ENCODE results near the gene IQCM. TPM values are rescaled to one million over a fixed set of nuclear protein-coding genes. Genes with fewer than 3 reads are reported as not detected.

The IQCM gene
- total and polyA plus RNA-seq, 3 donors from 2014 or later = 6.5 to 10.7 (median 7.4) TPM

- WGBS, 2 donors = 75 to 82% methylated on average over 3 of the region's 3 CpGs
- H3K36me3 ChIP-seq (ENCODE audit: low read depth, missing control alignments) = no peaks in the 10 kb centered on the region
- TF ChIP-seq CTCF (IDR thresholded peaks at IDR 0.05) (no peak), POLR2A (IDR thresholded peaks at IDR 0.05) (no peak)
- H3K4me3 ChIP-seq = no peak overlapping the region
- no peaks in the 10 kb centered on the region for H3K9me3 ChIP-seq
- intact Hi-C loops (cut with DNase I; ENCODE audit: low total_unique reads) = no loop called here
- DNase-seq = no peak
- no peak overlapping the region for H3K27ac ChIP-seq
- H3K4me1 ChIP-seq = no peaks in the 10 kb centered on the region
- no peaks in the 10 kb centered on the region for H3K27me3 ChIP-seq
These were observed 283.8 kb downstream of the IQCM start for GRCh38 chr4:149531861-149532260.

- intact Hi-C loops (cut with DNase I; ENCODE audit: low total_unique reads) = no loop called here
- DNase-seq = no peak
- 83 to 88% methylated on average over 2 of the region's 2 CpGs for WGBS, 2 donors
- no peaks in the 10 kb centered on the region for H3K4me1 ChIP-seq
- no peaks in the 10 kb centered on the region for H3K27me3 ChIP-seq
- no peak for TF ChIP-seq CTCF (IDR thresholded peaks at IDR 0.05)
- TF ChIP-seq POLR2A (IDR thresholded peaks at IDR 0.05) = no peak
- H3K4me3 ChIP-seq = no peak overlapping the region
- no peaks in the 10 kb centered on the region for H3K9me3 ChIP-seq
- no peak overlapping the region for H3K27ac ChIP-seq
- H3K36me3 ChIP-seq (ENCODE audit: low read depth, missing control alignments) = no peaks in the 10 kb centered on the region
These were observed 292.6 kb downstream of the IQCM start for GRCh38 chr4:149523039-149523438.

- Histone ChIP-seq H3K36me3 (ENCODE audit: low read depth, missing control alignments) (no peaks in the 10 kb centered on the region), H3K9me3 (no peaks in the 10 kb centered on the region), H3K27ac (no peak overlapping the region), H3K4me3 (no peak overlapping the region), H3K27me3 (no peaks in the 10 kb centered on the region), H3K4me1 (no peaks in the 10 kb centered on the region)
- 78 to 82% methylated on average over 3 of the region's 3 CpGs for WGBS, 2 donors
- no peak for DNase-seq
- TF ChIP-seq CTCF (IDR thresholded peaks at IDR 0.05) = no peak
- TF ChIP-seq POLR2A (IDR thresholded peaks at IDR 0.05) = no peak
- intact Hi-C loops (cut with DNase I; ENCODE audit: low total_unique reads) = no loop called here
These were observed 293.8 kb downstream of the IQCM start for GRCh38 chr4:149521611-149522425.

GRCh38 chr4:149518471-149518870 lies 297.2 kb downstream of the IQCM start:
- intact Hi-C loops (cut with DNase I; ENCODE audit: low total_unique reads) = no loop called here
- Histone ChIP-seq H3K27ac (no peak overlapping the region), H3K9me3 (no peaks in the 10 kb centered on the region), H3K4me1 (no peaks in the 10 kb centered on the region), H3K4me3 (no peak overlapping the region), H3K27me3 (no peaks in the 10 kb centered on the region), H3K36me3 (ENCODE audit: low read depth, missing control alignments) (no peaks in the 10 kb centered on the region)
- TF ChIP-seq CTCF (IDR thresholded peaks at IDR 0.05) = no peak
- no peak for TF ChIP-seq POLR2A (IDR thresholded peaks at IDR 0.05)
- no peak for DNase-seq

GRCh38 chr4:149513081-149513480 lies 302.6 kb downstream of the IQCM start:
- no peak for TF ChIP-seq POLR2A (IDR thresholded peaks at IDR 0.05)
- no peak for TF ChIP-seq CTCF (IDR thresholded peaks at IDR 0.05)
- Histone ChIP-seq H3K36me3 (ENCODE audit: low read depth, missing control alignments) (no peaks in the 10 kb centered on the region), H3K4me1 (no peaks in the 10 kb centered on the region), H3K9me3 (no peaks in the 10 kb centered on the region), H3K27me3 (no peaks in the 10 kb centered on the region), H3K27ac (no peak overlapping the region), H3K4me3 (no peak overlapping the region)
- no peak for DNase-seq
- intact Hi-C loops (cut with DNase I; ENCODE audit: low total_unique reads) = no loop called here
